ENCODE data around the gene ELMO3. TPM values are rescaled to one million over a fixed set of nuclear protein-coding genes. Genes with fewer than 3 reads are reported as not detected.
A peak's percentile ranks its signal among the peaks of the same experiment; 100 is the strongest.

ELMO3 gene
- total and polyA plus RNA-seq, 7 donors: 0.26 to 0.82 (median 0.53) TPM

DNA sequence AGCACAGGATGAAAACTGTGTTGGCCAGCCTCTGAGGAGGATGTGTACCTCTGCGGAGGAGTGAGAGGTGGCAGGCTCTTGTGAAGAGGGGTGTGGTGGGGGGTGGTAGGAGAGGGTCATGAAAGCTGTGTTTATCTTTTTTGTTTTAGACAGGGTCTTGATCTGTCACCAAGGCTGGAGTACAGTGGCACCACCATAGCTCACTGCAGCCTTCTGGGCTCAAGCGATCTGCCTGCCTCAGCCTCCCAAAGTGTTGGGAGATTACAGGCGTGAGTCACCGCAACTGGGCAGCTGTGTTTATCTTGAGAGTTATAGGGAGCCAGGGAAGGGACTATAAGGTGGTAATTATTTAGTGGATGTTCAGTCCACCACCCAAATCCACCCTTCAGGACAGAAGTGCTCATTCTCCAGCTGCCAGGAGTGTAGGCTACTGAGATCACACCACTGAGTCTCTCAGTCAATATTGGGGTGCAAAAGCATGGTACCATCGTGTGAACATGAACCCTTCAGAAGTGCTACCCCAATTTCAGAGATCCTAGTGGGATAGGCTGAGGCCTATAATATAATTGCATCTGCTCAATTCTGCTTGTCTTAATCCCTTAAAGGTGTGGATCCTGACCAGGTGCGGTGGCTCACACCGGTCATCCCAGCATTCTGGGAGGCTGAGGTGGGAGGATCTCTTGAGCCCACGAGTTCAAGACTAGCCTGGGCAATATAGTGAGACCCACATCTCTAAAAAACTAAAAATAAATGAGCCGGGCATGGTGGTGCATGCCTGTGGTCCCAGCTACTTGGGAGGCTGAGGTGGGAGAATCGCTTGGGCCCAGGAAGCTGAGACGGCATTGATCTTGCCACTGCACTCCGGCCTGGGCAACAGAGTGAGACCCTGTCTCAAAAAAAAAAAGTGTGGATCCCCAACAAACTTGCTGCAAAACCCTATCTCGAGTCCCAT, 8.2 kb upstream of the ELMO3 start:
- DNase-seq (no peak), ATAC-seq (no peak)
- WGBS, 3 donors: 74 to 80% (median 79%) methylated on average over 13 of the region's 13 CpGs
- Histone ChIP-seq H3K27me3 (ENCODE audit: insufficient read depth in 3 of 3, low read length in 2 of 3) (no peaks in the 10 kb centered on the region), H3K27ac (peak overlapping the region; percentile 87), H3K4me3 (no peak overlapping the region), H3K9me3 (no peaks in the 10 kb centered on the region), H3K36me3 (ENCODE audit: insufficient read depth in 1 of 2, low read depth in 1 of 2) (peaks cover 10 to 22% of the 10 kb centered on the region in 2 donors), H3K4me1 (peaks cover 28% of the 10 kb centered on the region)
- no peak for TF ChIP-seq CTCF (IDR thresholded peaks at IDR 0.05)
- intact Hi-C loops (cut with DNase I): loop anchor here in 1 of 2 donors (5.0 kb wide), 1 partner anchor 37 kb away; the partner anchor contains the start of gene TMEM208

DNA sequence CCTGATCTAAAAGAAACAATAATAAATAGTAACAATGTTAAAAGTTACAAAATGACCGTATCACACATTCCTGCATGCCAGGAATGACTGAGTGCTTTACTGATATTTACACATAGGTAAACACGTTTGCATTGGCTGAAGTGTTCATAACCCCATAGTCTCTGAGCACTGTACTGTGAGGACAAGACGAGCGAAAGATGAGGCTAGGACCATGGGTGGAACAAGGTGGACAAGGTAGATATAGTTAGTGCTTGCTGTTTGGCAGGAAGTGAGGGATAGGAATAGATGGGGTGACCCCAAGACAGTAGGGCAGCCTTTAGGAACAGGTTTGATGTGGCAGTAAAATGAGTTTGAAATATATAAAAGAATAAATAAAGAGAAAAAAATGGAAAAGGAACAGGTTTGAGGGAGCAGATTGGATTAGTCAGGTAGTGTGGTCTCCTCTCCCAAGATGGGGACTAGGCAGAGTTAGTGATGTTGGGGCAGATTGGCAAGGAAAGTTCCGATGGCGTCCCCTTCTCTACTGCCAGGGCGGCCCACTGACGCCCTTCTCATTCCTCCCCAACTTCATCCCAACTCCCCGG, 7.4 kb upstream of the ELMO3 start:
- peak overlapping the region; percentile 100 for H3K4me3 ChIP-seq
- DNase-seq (no peak), ATAC-seq (peak in 1 of 4 donors; percentile 1)
- H3K9me3 ChIP-seq: no peaks in the 10 kb centered on the region
- no peaks in the 10 kb centered on the region for H3K27me3 ChIP-seq (ENCODE audit: insufficient read depth in 3 of 3, low read length in 2 of 3)
- no peak for TF ChIP-seq CTCF (IDR thresholded peaks at IDR 0.05)
- H3K27ac ChIP-seq: peak overlapping the region; percentile 87
- peaks cover 11 to 30% of the 10 kb centered on the region in 2 donors for H3K36me3 ChIP-seq (ENCODE audit: insufficient read depth in 1 of 2, low read depth in 1 of 2)
- H3K4me1 ChIP-seq: peaks cover 25% of the 10 kb centered on the region
- WGBS, 3 donors: 22 to 25% (median 23%) methylated on average over 9 of the region's 9 CpGs
- intact Hi-C loops (cut with DNase I): loop anchor here in 1 of 2 donors (5.0 kb wide), 1 partner anchor 36 kb away; the partner anchor contains the start of gene TMEM208

DNA sequence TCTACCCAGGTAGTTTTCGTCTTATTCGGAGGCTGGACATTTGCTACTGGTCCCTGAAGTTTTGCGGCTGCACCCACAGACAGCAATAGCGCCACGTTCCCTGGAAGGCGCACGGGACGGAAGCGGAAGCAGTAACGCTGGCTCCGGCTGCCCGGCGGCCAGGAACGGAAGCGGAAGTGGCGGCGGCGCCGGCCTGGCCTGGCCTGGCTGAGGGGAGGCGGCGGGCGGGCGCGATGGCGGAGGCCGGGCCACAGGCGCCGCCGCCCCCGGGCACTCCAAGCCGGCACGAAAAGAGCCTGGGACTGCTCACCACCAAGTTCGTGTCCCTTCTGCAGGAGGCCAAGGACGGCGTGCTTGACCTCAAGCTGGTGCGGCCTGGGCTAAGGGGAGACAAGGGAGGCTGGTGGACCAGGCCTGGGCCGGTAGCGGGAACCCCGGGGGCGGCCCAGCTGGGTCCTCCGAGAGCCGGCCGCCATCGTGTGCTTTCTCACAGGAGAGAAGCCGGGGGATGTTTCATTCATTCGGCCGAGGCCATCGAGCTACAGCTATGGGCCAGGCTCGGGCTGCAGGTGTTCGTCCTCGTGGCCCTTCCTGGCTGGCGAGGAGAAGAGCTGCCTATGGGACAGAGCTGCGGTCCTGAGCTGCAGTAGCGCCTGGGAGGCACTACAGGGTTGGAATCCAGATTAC, 6.8 kb upstream of the ELMO3 start, which contains the start of gene E2F4:
Gene E2F4 (plus strand): TSS at position 161 of the 687 bp plus-strand sequence. CDS start 73 bp downstream, at position 234.
- intact Hi-C loops (cut with DNase I): loop anchor here in 1 of 2 donors (5.0 kb wide), 1 partner anchor 35 kb away; the partner anchor contains the start of gene TMEM208
- TF ChIP-seq CTCF (IDR thresholded peaks at IDR 0.05): no peak
- DNase-seq: peak; percentile 92 to 96
- ATAC-seq: peak; percentile 94 to 97 (median 96)
- no peaks in the 10 kb centered on the region for H3K27me3 ChIP-seq (ENCODE audit: insufficient read depth in 3 of 3, low read length in 2 of 3)
- H3K36me3 ChIP-seq (ENCODE audit: insufficient read depth in 1 of 2, low read depth in 1 of 2): peaks cover 11 to 36% of the 10 kb centered on the region in 2 donors
- peaks cover 25% of the 10 kb centered on the region for H3K4me1 ChIP-seq
- peak within 1 kb of the TSS; percentile 87 for H3K27ac ChIP-seq
- 0 to 1% (median 0%) methylated on average over 52 to 54 of the region's 54 CpGs for WGBS, 3 donors
- no peaks in the 10 kb centered on the region for H3K9me3 ChIP-seq
- H3K4me3 ChIP-seq: peak within 1 kb of the TSS; percentile 100

DNA sequence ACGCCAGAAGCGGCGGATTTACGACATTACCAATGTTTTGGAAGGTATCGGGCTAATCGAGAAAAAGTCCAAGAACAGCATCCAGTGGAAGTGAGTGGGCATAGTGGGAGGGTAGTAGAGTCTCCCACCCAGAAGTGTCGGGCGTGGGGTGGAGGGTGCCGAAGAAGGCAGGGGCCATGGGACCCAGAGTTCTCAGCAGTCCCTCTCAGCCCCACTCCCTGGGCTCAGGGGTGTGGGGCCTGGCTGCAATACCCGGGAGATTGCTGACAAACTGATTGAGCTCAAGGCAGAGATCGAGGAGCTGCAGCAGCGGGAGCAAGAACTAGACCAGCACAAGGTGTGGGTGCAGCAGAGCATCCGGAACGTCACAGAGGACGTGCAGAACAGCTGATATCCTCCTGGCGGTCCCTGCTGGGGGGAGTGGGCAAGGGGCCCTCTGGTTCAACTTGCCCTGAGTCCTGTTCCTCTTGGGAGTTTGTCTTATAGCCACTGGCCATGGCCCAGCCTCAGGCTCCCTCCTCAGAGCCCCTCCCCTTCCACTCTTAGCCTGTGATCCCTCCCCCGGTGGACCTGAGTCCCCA, 6.1 kb upstream of the ELMO3 start:
- H3K4me1 ChIP-seq: peaks cover 25% of the 10 kb centered on the region
- no peak for ATAC-seq

More for the DNA sequence above, 6.1 kb upstream of the ELMO3 start:
- 21 to 23% (median 23%) methylated on average over 17 of the region's 17 CpGs for WGBS, 3 donors
- Histone ChIP-seq H3K36me3 (ENCODE audit: insufficient read depth in 1 of 2, low read depth in 1 of 2) (peaks cover 11 to 44% of the 10 kb centered on the region in 2 donors), H3K27me3 (ENCODE audit: insufficient read depth in 3 of 3, low read length in 2 of 3) (no peaks in the 10 kb centered on the region), H3K9me3 (no peaks in the 10 kb centered on the region), H3K4me3 (peak overlapping the region; percentile 100), H3K27ac (peak overlapping the region; percentile 87)
- TF ChIP-seq CTCF (IDR thresholded peaks at IDR 0.05): no peak
- no peak for DNase-seq
- intact Hi-C loops (cut with DNase I): loop anchor here in 1 of 2 donors (5.0 kb wide), 1 partner anchor 34 kb away; the partner anchor contains the start of gene TMEM208
